OCI-LY7 (cell line): Measurements from ENCODE around the gene FAM216A. TPM values are rescaled to one million over a fixed set of nuclear protein-coding genes. Genes with fewer than 3 reads are reported as not detected.
"Not testable (repeated sequence)": the region's sequence is repeated elsewhere in the genome, so short reads cannot be mapped to it uniquely, and the experiment has no call there.

Experiments
- BruUV-seq: library from RNA; stranded (reverse); fragments of 400-500 nt; replicated peaks from 2 replicates; lab custom pipeline; 2021; lab: Mats Ljungman, UMichigan
- CTCF ChIA-PET: fragments of 300-600 bp; sonication (Branson Sonifier 250); formaldehyde crosslinking; loops from one replicate; lab custom pipeline; 2022; ENCODE audit warnings: antibody characterized with exemption; ENCODE audit not compliant: unreplicated experiment; lab: Charles Lee
- POLR2A ChIA-PET: fragments of 300-600 bp; sonication (Branson Sonifier 250); formaldehyde crosslinking; loops from one replicate; lab custom pipeline; 2022; ENCODE audit warnings: antibody characterized with exemption; lab: Charles Lee
- DNase-seq: peaks from one replicate; pipeline ENCODE4 v3.0.0-alpha.2; 2015; ENCODE audit warnings: low spot score
- H2AFZ ChIP-seq: fragments of 200-600 bp; sonication (generic), shearing (Covaris generic); 2 replicates; pipeline ENCODE4 v1.6.1; 2014; ENCODE audit warnings: mild to moderate bottlenecking, antibody characterized with exemption, low read length, moderate library complexity
- H3K27ac ChIP-seq: fragments of 200-600 bp; sonication (generic); 2 replicates; pipeline ENCODE4 v1.5.1; 2014; ENCODE audit warnings: mixed run types, low read depth, mild to moderate bottlenecking, moderate library complexity, low read length, inconsistent platforms; ENCODE audit not compliant: poor library complexity, severe bottlenecking
- H3K36me3 ChIP-seq: fragments of 200-600 bp; sonication (generic); 2 replicates; pipeline ENCODE4 v1.6.1; 2014; ENCODE audit warnings: mild to moderate bottlenecking, antibody characterized with exemption, low read length, moderate library complexity, mixed read lengths; ENCODE audit not compliant: insufficient read depth
- H3K4me1 ChIP-seq: fragments of 200-600 bp; sonication (generic); 2 replicates; pipeline ENCODE4 v1.5.1; 2014; ENCODE audit warnings: mild to moderate bottlenecking, low read length; ENCODE audit not compliant: insufficient read depth, poor library complexity, severe bottlenecking
- H3K4me2 ChIP-seq: fragments of 200-600 bp; sonication (generic); 2 replicates; pipeline ENCODE4 v1.6.1; 2014; ENCODE audit warnings: mild to moderate bottlenecking, low read length
- H3K4me3 ChIP-seq: fragments of 200-600 bp; sonication (generic); 2 replicates; pipeline ENCODE4 v1.5.1; 2014; ENCODE audit warnings: mild to moderate bottlenecking, low read depth, low read length; ENCODE audit not compliant: poor library complexity, severe bottlenecking
- H3K79me2 ChIP-seq: fragments of 200-600 bp; sonication (generic); 2 replicates; pipeline ENCODE4 v1.6.1; 2016; ENCODE audit warnings: low read depth, mild to moderate bottlenecking, low read length, moderate library complexity, mixed read lengths; ENCODE audit not compliant: insufficient read depth
- H3K9me2 ChIP-seq: fragments of 200-600 bp; sonication (generic); 2 replicates; pipeline ENCODE4 v1.6.1; 2016; ENCODE audit warnings: mild to moderate bottlenecking, low read length, mixed read lengths; ENCODE audit not compliant: insufficient read depth
- H3K9me3 ChIP-seq: fragments of 200-600 bp; sonication (generic); 2 replicates; pipeline ENCODE4 v1.6.1; 2014; ENCODE audit warnings: mild to moderate bottlenecking, mixed run types, low read length, mixed read lengths
- H4K20me1 ChIP-seq: fragments of 200-600 bp; sonication (generic); 2 replicates; pipeline ENCODE4 v1.6.1; 2014; ENCODE audit warnings: mild to moderate bottlenecking, antibody characterized with exemption, low read length, moderate library complexity, mixed read lengths; ENCODE audit not compliant: insufficient read depth
- CTCF ChIP-seq: fragments of 200-600 bp; sonication (generic); conservative IDR thresholded peaks from 2 replicates; pipeline ENCODE4 v1.5.1; 2014; ENCODE audit warnings: mild to moderate bottlenecking, antibody characterized with exemption, low read length, moderate library complexity, mixed read lengths
- EZH2phosphoT487 ChIP-seq: fragments of 200-600 bp; sonication (generic); IDR thresholded peaks from 2 replicates; pipeline ENCODE4 v1.6.1; 2018; ENCODE audit warnings: low read depth, borderline replicate concordance, mild to moderate bottlenecking, mixed run types, antibody characterized with exemption, low read length, moderate library complexity, mixed read lengths
- intact Hi-C: fragments of 100-400 bp; cut with micrococcal nuclease; formaldehyde crosslinking; loops from one replicate; pipeline ENCODE4 v1.10.0; 2022; ENCODE audit not compliant: unreplicated experiment
- total RNA-seq, 2 experiments: library from RNA; depleted of rRNA in 1 of 2; stranded (reverse); fragments of >200 nt in 1 of 2; shearing (Covaris generic) in 1 of 2; gene quantifications; 2 replicates each; pipeline ENCODE4 v1.2.3, GENCODE V29; 2014 to 2022

Gene FAM216A
- total RNA-seq, 2 experiments from 2014 or later = 62.4 to 62.5 TPM

- no TSS peak for BruUV-seq
- Histone ChIP-seq H3K36me3 (no peaks in the 10 kb centered on the region), H3K9me2 (no peaks in the 10 kb centered on the region), H3K79me2 (no peaks in the 10 kb centered on the region), H3K27ac (no peak overlapping the region), H2AFZ (no peak overlapping the region), H3K4me1 (no peaks in the 10 kb centered on the region), H3K9me3 (no peaks in the 10 kb centered on the region), H4K20me1 (no peaks in the 10 kb centered on the region), H3K4me2 (no peak overlapping the region), H3K4me3 (no peak overlapping the region)
- DNase-seq = no peak
- no peak for TF ChIP-seq CTCF
- no peak for TF ChIP-seq EZH2phosphoT487
- ChIA-PET POLR2A (interaction anchor here (0.5 to 1.2 kb wide), 3 partner anchors 11 to 789 kb away, joined by 4 to 5 read pairs (median 5); no protein-coding TSS in a partner anchor), CTCF (no interaction called here)
- intact Hi-C loops = loop anchor here (5.0 kb wide), 1 partner anchor 313 kb away; no protein-coding TSS in a partner anchor
Observed at GRCh38 chr12:110514363-110514762, 45.7 kb downstream of the FAM216A start.

DNA sequence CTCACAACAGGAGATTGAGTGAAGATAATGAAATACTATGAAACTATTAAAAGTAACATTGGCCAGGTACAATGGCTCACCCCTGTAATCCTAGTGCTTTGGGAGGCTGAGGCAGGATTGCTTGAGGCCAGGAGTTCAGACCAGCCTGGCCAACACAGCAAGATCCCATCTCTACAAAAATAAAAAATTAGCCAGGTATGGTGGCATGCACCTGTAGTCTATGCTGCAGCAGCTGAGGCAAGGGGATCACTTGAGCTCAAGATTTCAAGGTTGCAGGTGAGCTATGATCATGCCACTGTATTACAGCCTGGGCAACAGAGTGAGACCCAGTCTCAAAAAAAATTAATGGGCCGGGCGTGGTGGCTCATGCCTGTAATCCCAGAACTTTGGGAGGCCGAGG, 48.4 kb downstream of the FAM216A start:
- Histone ChIP-seq H3K9me3 (no peaks in the 10 kb centered on the region), H3K79me2 (no peaks in the 10 kb centered on the region), H3K4me1 (no peaks in the 10 kb centered on the region), H3K27ac (no peak overlapping the region), H3K4me2 (no peak overlapping the region), H3K36me3 (no peaks in the 10 kb centered on the region), H4K20me1 (no peaks in the 10 kb centered on the region), H3K4me3 (no peak overlapping the region), H3K9me2 (no peaks in the 10 kb centered on the region), H2AFZ (no peak overlapping the region)
- no peak for TF ChIP-seq EZH2phosphoT487
- TF ChIP-seq CTCF = no peak
- POLR2A ChIA-PET = interaction anchor here (0.6 kb wide), 1 partner anchor 86 kb away, joined by 4 read pairs; no protein-coding TSS in a partner anchor
- DNase-seq = no peak
- CTCF ChIA-PET = interaction anchor here (0.7 kb wide), 1 partner anchor 18 kb away, joined by 3 read pairs; no protein-coding TSS in a partner anchor
- intact Hi-C loops = no loop called here
- BruUV-seq = no TSS peak

- H4K20me1 ChIP-seq, DNase-seq, H3K27ac ChIP-seq, H2AFZ ChIP-seq, H3K4me2 ChIP-seq, H3K36me3 ChIP-seq, H3K79me2 ChIP-seq, intact Hi-C loops, H3K9me3 ChIP-seq, POLR2A ChIA-PET, H3K9me2 ChIP-seq, H3K4me3 ChIP-seq, BruUV-seq, H3K4me1 ChIP-seq, CTCF ChIA-PET: not testable (repeated sequence)
Observed at GRCh38 chr12:110518014-110518413, 49.4 kb downstream of the FAM216A start.

GRCh38 chr12:110520876-110521712, 52.4 kb downstream of the FAM216A start:
- H3K79me2 ChIP-seq, H3K36me3 ChIP-seq, CTCF ChIA-PET, H3K9me2 ChIP-seq, H3K4me1 ChIP-seq, DNase-seq, H2AFZ ChIP-seq, H3K27ac ChIP-seq, H3K9me3 ChIP-seq, H4K20me1 ChIP-seq, H3K4me2 ChIP-seq, BruUV-seq, H3K4me3 ChIP-seq: not testable (repeated sequence)
- POLR2A ChIA-PET = interaction anchor here (0.7 to 3.2 kb wide), 2 partner anchors 12 to 23 kb away, joined by 5 to 18 read pairs; no protein-coding TSS in a partner anchor
- intact Hi-C loops = loop anchor here (10.0 kb wide), 1 partner anchor 364 kb away; no protein-coding TSS in a partner anchor
